Activated T-cell treated with anti-CD3 and anti-CD28 coated beads, Interleukin-2, amount 50 U/mL, for 4 hours (primary cell): ENCODE results near the gene MICALL1. TPM values are rescaled to one million over a fixed set of nuclear protein-coding genes. Genes with fewer than 3 reads are reported as not detected.

Experiments used
- ATAC-seq, 2 donors: fragments of 200-7000 bp; cut with Tn5 transposase; one replicate each; pipeline ENCODE4 v1.10.0; 2021
- DNase-seq: peaks from one replicate; pipeline ENCODE4 v3.0.0-alpha.2; 2020
- H3K27me3 Mint-ChIP-seq: one replicate; pipeline ENCODE4 v1.8.0; 2021; ENCODE audit warnings: low read depth, mixed read lengths
- H3K36me3 Mint-ChIP-seq: one replicate; pipeline ENCODE4 v1.8.0; 2022; ENCODE audit warnings: mixed read lengths; ENCODE audit not compliant: insufficient read depth
- H3K4me1 Mint-ChIP-seq: one replicate; pipeline ENCODE4 v1.8.0; 2021; ENCODE audit warnings: low read depth, mixed read lengths
- H3K4me3 Mint-ChIP-seq: one replicate; pipeline ENCODE4 v1.8.0; 2021; ENCODE audit warnings: mild to moderate bottlenecking, moderate library complexity, mixed read lengths
- H3K9me3 Mint-ChIP-seq: one replicate; pipeline ENCODE4 v1.8.0; 2021; ENCODE audit warnings: mixed read lengths
- total RNA-seq, 3 donors: library from RNA; stranded (reverse); gene quantifications; one replicate each; pipeline ENCODE4 v1.2.1, GENCODE V29; 2021

Gene MICALL1
- total RNA-seq, 3 donors from 2014 or later, result 16.0 to 16.2 (median 16.0) TPM

GRCh38 chr22:37985751-37986281 lies 79.7 kb downstream of the MICALL1 start:
- no peak overlapping the region for H3K4me3 Mint-ChIP-seq
- no peaks in the 10 kb centered on the region for H3K36me3 Mint-ChIP-seq
- DNase-seq (no peak), ATAC-seq (no peak)
- no peaks in the 10 kb centered on the region for H3K27me3 Mint-ChIP-seq
- H3K9me3 Mint-ChIP-seq, result no peaks in the 10 kb centered on the region
- no peaks in the 10 kb centered on the region for H3K4me1 Mint-ChIP-seq

GRCh38 chr22:37986371-37986770 lies 80.3 kb downstream of the MICALL1 start:
- Mint-ChIP-seq H3K4me1 (no peaks in the 10 kb centered on the region), H3K27me3 (no peaks in the 10 kb centered on the region), H3K4me3 (no peak overlapping the region), H3K36me3 (no peaks in the 10 kb centered on the region), H3K9me3 (no peaks in the 10 kb centered on the region)
- DNase-seq, result no peak
- no peak for ATAC-seq

- no peaks in the 10 kb centered on the region for H3K9me3 Mint-ChIP-seq
- peaks cover 2% of the 10 kb centered on the region for H3K4me1 Mint-ChIP-seq
- no peak overlapping the region for H3K4me3 Mint-ChIP-seq
- H3K27me3 Mint-ChIP-seq, result no peaks in the 10 kb centered on the region
- H3K36me3 Mint-ChIP-seq, result no peaks in the 10 kb centered on the region
- ATAC-seq (no peak), DNase-seq (no peak)
Measured at GRCh38 chr22:37989146-37990045, 83.3 kb downstream of the MICALL1 start.

GRCh38 chr22:37990301-37990700 lies 84.2 kb downstream of the MICALL1 start:
- Mint-ChIP-seq H3K27me3 (no peaks in the 10 kb centered on the region), H3K36me3 (no peaks in the 10 kb centered on the region), H3K9me3 (no peaks in the 10 kb centered on the region), H3K4me1 (peaks cover 3% of the 10 kb centered on the region), H3K4me3 (no peak overlapping the region)
- ATAC-seq (no peak), DNase-seq (no peak)

GRCh38 chr22:37990862-37991261 lies 84.8 kb downstream of the MICALL1 start:
- H3K4me1 Mint-ChIP-seq, result peaks cover 7% of the 10 kb centered on the region

GRCh38 chr22:37991731-37992442 lies 85.8 kb downstream of the MICALL1 start:
- no peak for ATAC-seq
- H3K9me3 Mint-ChIP-seq, result no peaks in the 10 kb centered on the region
- no peak for DNase-seq
- H3K4me3 Mint-ChIP-seq, result no peak overlapping the region
- peaks cover 14% of the 10 kb centered on the region for H3K4me1 Mint-ChIP-seq
- H3K27me3 Mint-ChIP-seq, result no peaks in the 10 kb centered on the region
- H3K36me3 Mint-ChIP-seq, result no peaks in the 10 kb centered on the region

More at GRCh38 chr22:37990862-37991261, 84.8 kb downstream of the MICALL1 start:
- H3K4me3 Mint-ChIP-seq, result no peak overlapping the region
- no peaks in the 10 kb centered on the region for H3K9me3 Mint-ChIP-seq
- DNase-seq (no peak), ATAC-seq (no peak)
- no peaks in the 10 kb centered on the region for H3K27me3 Mint-ChIP-seq
- H3K36me3 Mint-ChIP-seq, result no peaks in the 10 kb centered on the region

Other genes with a start within 250 kb of the MICALL1 start
- gene PDXP, start 247.6 kb upstream of the MICALL1 start, total RNA-seq, result 10 to 100 TPM; 39.0 to 50.2 (median 43.7) TPM
- 10 to 100 TPM; 23.5 to 39.5 (median 24.9) TPM for gene LGALS1, start 230.7 kb upstream of the MICALL1 start, total RNA-seq
- 10 to 100 TPM; 58.7 to 66.4 (median 65.2) TPM for gene NOL12, start 220.0 kb upstream of the MICALL1 start, total RNA-seq
- gene TRIOBP, start 209.2 kb upstream of the MICALL1 start, total RNA-seq, result 10 to 100 TPM; 14.9 to 19.0 (median 17.2) TPM
- gene GCAT, start 98.4 kb upstream of the MICALL1 start, total RNA-seq, result 10 to 100 TPM in 1 of 3 donors, 1 to 10 TPM in 2; 6.5 to 12.3 (median 8.6) TPM
- not detected for gene GALR3, start 82.9 kb upstream of the MICALL1 start, total RNA-seq
- 10 to 100 TPM; 28.0 to 30.4 (median 29.7) TPM for gene ANKRD54, start 62.0 kb upstream of the MICALL1 start, total RNA-seq
- 100 to 1,000 TPM; 448 to 518 (median 461) TPM for gene EIF3L, start 56.9 kb upstream of the MICALL1 start, total RNA-seq
- gene C22orf23, start 47.3 kb downstream of the MICALL1 start, total RNA-seq, result under 1 TPM in 1 of 3 donors, not detected in 2; 0.46 TPM
- 100 to 1,000 TPM; 155 to 176 (median 163) TPM for gene POLR2F, start 47.4 kb downstream of the MICALL1 start, total RNA-seq
- not detected for gene SOX10, start 78.3 kb downstream of the MICALL1 start, total RNA-seq
- gene PICK1, start 151.1 kb downstream of the MICALL1 start, total RNA-seq, result 10 to 100 TPM; 21.7 to 24.2 (median 23.1) TPM
- not detected for gene SLC16A8, start 177.9 kb downstream of the MICALL1 start, total RNA-seq
- gene BAIAP2L2, start 204.4 kb downstream of the MICALL1 start, total RNA-seq, result under 1 TPM; 0.32 to 0.43 (median 0.38) TPM